Stomach smooth muscle (tissue), 2 donors: ENCODE data around the gene IRS1.

ENCODE experiments used
- H3K27ac ChIP-seq: one replicate; pipeline ENCODE4 v1.7.0; 2013; ENCODE audit warnings: mild to moderate bottlenecking, low read length, inconsistent platforms
- H3K27me3 ChIP-seq, 2 donors: one replicate each; pipeline ENCODE4 v1.7.0; 2013; ENCODE audit warnings: low read length in 2 of 2; ENCODE audit not compliant: insufficient read depth in 2 of 2, control insufficient read depth in 1 of 2
- H3K36me3 ChIP-seq, 2 donors: one replicate each; pipeline ENCODE4 v1.7.0; 2013; ENCODE audit warnings: low read length in 2 of 2; ENCODE audit not compliant: control insufficient read depth in 2 of 2, insufficient read depth in 2 of 2
- H3K4me1 ChIP-seq: one replicate; pipeline ENCODE4 v1.7.0; 2013; ENCODE audit warnings: low read length; ENCODE audit not compliant: control insufficient read depth, insufficient read depth
- H3K4me3 ChIP-seq, 2 donors: one replicate each; pipeline ENCODE4 v1.7.0; 2013; ENCODE audit warnings: low read length in 2 of 2
- H3K9ac ChIP-seq, 2 donors: one replicate each; pipeline ENCODE4 v1.7.0; 2013; ENCODE audit warnings: low read length in 2 of 2, mild to moderate bottlenecking in 1 of 2
- H3K9me3 ChIP-seq, 2 donors: one replicate each; pipeline ENCODE4 v1.7.0; 2013; ENCODE audit warnings: low read length in 2 of 2; ENCODE audit not compliant: control insufficient read depth in 2 of 2
- donor health status: healthy.
- donor health status: Pancreatic carcinoma.

The IRS1 gene

DNA sequence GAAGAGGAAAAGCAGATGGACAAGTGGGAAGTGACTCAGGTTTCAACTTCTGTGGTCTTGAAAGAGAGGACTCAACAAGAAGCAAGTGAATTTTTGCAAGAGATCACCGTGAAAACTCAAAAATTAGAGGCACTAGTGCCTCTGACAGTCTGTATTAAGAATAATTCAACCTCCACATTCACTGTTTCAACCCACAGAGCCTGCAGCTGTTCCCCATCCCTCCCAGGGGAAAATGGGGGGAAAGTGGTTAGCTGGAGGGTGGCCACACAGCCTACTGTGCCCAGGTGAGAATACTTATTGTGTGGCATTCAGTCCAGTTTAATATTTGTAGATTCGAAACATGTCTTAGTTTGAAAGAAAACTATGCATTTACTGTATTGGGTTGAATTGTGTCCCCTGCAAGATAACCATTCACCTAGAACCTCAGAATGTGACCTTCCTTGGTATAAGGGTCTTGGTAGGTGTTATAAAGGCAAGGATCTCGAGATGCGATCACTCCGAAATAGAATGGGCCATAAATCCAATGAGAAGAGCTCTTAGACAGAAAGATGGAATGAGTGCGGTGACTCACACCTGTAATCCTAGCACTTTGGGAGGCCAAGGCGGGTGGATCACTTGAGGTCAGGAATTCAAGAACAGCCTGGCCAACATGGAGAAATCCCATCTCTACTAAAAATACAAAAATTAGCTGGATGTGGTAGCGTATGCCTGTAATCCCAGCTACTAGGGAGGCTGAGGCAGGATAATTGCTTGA, 94.3 kb downstream of the IRS1 start:
- no peak overlapping the region for H3K9ac ChIP-seq
- no peaks in the 10 kb centered on the region for H3K4me1 ChIP-seq
- H3K27ac ChIP-seq = no peak overlapping the region
- no peaks in the 10 kb centered on the region for H3K27me3 ChIP-seq
- no peak overlapping the region for H3K4me3 ChIP-seq
- H3K9me3 ChIP-seq = no peaks in the 10 kb centered on the region
- H3K36me3 ChIP-seq = no peaks in the 10 kb centered on the region

DNA sequence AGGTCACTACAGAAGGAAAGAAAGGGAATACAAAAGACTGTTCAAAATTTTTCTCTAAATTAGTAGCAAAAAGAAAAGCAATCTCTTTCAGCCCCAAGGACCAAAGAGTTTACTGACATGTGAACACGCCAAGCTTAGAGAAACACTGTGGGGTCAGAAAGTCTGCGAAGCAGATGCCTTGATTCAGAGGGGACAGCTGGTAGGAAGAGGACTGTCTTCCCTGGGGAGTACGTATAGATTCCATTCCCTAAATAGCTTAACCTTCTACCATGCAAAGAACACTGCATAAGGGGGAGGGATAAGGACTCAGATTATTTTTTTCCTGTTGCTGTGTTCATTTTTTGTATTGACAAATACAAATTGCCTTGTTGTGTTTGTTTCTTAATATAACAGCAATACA, 96.1 kb downstream of the IRS1 start:
- Histone ChIP-seq H3K27ac (no peak overlapping the region), H3K9me3 (no peaks in the 10 kb centered on the region), H3K36me3 (no peaks in the 10 kb centered on the region), H3K9ac (no peak overlapping the region), H3K27me3 (no peaks in the 10 kb centered on the region), H3K4me1 (peaks cover 6% of the 10 kb centered on the region), H3K4me3 (no peak overlapping the region)

DNA sequence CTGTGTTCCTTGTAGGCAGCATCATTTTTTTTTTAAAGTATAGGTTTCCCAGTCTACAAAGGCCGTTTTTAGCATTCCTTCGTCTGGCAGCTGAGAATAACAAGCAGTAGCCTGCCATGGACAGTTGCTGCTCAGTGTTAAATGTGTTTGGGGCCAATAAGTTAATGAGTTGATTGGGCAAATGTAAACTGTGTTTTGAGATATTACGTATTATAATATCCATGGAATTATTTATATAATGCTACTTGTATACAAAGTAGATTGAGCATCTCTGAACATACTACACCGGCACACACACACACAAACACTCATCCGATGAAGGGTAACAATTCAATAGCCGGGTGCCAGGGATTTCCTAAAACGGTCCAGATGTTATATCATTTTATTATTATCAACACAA, 97.2 kb downstream of the IRS1 start:
- Histone ChIP-seq H3K9ac (no peak overlapping the region), H3K27ac (no peak overlapping the region), H3K27me3 (no peaks in the 10 kb centered on the region), H3K4me1 (peaks cover 6% of the 10 kb centered on the region), H3K36me3 (no peaks in the 10 kb centered on the region), H3K9me3 (no peaks in the 10 kb centered on the region), H3K4me3 (no peak overlapping the region)

DNA sequence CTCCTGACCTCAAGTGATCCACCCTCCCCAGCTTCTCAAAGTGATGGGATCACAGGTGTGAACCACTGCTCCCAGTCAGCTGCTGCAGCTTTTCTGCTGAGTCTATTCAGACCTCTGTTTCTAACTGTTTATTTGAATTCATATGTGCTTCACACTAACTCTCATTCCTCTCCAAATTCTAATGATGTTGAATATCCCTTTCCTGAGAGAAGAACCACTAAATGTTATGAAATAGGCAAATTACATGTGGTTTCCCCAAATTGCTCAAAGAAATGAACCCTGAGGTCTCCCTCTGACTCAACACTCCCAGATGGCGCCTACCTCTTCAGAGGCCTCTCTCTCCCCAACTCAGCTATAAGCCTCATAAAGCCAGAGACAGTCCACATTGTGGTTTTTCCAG, 98.6 kb downstream of the IRS1 start:
- Histone ChIP-seq H3K36me3 (no peaks in the 10 kb centered on the region), H3K27ac (no peak overlapping the region), H3K4me3 (no peak overlapping the region), H3K4me1 (peaks cover 6% of the 10 kb centered on the region), H3K9me3 (no peaks in the 10 kb centered on the region), H3K9ac (no peak overlapping the region), H3K27me3 (no peaks in the 10 kb centered on the region)

DNA sequence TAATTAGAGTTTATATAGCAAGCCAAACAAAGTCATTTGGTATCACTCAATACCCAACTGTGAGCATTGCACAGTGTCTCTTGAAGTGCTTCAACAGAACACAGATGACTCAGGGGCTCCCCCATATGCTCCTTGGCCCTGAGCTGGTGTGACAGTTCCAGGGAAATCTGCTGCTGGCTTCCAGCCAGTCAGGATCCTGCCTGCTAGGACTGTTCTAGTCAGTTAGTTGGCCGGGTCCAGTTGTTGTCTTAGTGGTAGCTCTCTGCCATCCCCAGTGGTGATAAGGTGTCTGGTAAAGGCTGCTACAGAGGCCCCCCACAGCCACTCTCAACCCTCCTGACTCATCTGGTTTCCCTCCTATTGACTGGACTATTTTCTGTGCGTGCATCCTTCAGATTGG, 100.3 kb downstream of the IRS1 start:
- H3K9me3 ChIP-seq = no peaks in the 10 kb centered on the region
- H3K4me3 ChIP-seq = no peak overlapping the region
- H3K36me3 ChIP-seq = no peaks in the 10 kb centered on the region
- H3K27me3 ChIP-seq = no peaks in the 10 kb centered on the region
- no peak overlapping the region for H3K9ac ChIP-seq
- peaks cover 6% of the 10 kb centered on the region for H3K4me1 ChIP-seq
- H3K27ac ChIP-seq = no peak overlapping the region

DNA sequence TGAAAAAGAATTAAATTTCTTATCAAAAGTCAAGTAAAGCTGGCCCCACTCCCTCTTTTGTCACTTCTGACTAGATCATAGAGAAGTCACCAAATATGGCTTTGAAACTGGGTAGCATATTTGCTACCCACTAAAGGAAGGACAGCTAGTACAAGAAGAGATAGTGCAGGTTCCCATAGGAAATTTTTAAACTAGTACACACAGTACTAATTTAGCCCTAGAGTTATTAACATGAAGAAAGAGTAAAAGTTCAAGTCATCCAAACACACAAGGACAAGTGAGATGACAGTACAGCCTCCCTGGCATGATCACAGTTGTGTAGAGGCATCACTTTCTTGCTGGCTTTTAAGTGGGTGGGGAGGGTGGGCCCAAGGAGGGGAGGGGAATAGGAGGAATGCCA, 100.9 kb downstream of the IRS1 start:
- no peaks in the 10 kb centered on the region for H3K36me3 ChIP-seq
- no peaks in the 10 kb centered on the region for H3K27me3 ChIP-seq
- no peak overlapping the region for H3K27ac ChIP-seq

DNA sequence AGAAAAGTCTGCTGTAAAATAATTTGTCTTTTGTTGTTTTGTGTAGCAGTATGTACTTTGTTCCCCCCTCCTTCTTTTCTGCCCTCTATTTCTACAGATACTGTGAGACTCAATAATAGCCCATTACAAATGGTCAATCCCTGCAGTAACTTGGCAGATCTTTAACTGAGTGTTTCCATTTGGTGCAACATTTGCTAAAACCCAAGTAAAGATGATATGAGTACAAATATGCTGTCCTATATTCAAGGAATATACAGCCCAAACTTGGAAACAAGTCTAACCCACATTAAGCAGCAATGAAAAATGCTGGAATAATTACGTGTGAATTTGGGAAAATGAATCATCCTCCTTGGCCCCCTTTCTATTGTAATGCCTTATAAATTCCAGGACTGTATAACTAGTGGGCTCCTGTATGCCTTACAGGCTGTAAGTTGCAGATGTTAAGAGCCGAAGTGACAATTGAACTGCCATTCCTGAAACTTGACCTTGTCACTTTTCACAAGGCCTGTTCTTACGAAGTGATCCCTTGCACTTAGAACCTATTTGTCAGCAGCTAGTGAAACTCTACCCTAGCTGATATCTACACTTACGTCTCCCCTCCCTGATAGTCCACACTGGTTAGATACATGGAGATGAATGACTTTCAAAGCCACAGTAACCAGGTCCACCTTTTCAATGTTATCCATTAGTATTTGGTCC, 104.9 kb downstream of the IRS1 start:
- Histone ChIP-seq H3K27ac (no peak overlapping the region), H3K9ac (no peak overlapping the region), H3K36me3 (no peaks in the 10 kb centered on the region), H3K4me3 (no peak overlapping the region), H3K4me1 (peaks cover 6% of the 10 kb centered on the region), H3K27me3 (no peaks in the 10 kb centered on the region), H3K9me3 (no peaks in the 10 kb centered on the region)

More for the DNA sequence above, 100.9 kb downstream of the IRS1 start:
- Histone ChIP-seq H3K9ac (no peak overlapping the region), H3K9me3 (no peaks in the 10 kb centered on the region), H3K4me1 (peaks cover 6% of the 10 kb centered on the region), H3K4me3 (no peak overlapping the region)

DNA sequence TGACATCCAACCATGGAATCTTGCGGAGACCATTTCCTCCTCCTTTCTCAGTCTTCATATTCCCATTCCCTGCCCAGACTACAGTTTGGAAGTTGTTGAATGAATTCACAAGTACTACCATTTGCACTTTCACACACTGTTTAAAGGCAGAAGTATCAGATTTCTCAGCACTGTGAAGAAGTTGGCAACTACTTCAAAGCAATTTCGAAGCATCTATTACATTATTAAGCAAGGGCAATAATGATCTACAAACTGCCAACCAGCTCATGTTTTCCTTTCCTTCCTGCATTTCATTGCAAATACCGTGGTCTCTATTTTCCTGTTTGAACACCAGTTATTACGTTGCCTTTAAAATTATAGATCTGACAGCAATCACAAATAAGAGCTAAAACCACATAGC, 105.5 kb downstream of the IRS1 start:
- Histone ChIP-seq H3K9me3 (no peaks in the 10 kb centered on the region), H3K27ac (no peak overlapping the region), H3K4me1 (peaks cover 2% of the 10 kb centered on the region), H3K27me3 (no peaks in the 10 kb centered on the region), H3K4me3 (no peak overlapping the region), H3K9ac (no peak overlapping the region), H3K36me3 (no peaks in the 10 kb centered on the region)

DNA sequence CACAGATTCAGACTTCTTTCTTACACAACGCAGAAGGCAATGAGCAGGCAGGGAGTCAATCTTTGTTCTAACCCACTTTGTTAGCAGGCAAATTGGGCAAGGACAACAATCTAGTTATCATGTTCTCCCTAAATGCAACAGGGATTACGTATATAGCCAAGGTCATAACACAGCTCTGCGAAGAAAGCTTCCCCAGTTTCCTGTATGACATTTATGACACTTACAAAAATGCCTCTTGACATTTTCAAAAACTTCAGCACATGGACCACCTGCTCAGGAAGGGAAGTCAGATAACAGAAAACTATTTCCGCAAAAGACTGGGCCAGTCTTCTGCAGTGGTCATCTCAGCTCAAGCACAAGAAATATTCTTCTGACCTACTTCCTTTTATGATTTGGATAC, 106.1 kb downstream of the IRS1 start:
- Histone ChIP-seq H3K27me3 (no peaks in the 10 kb centered on the region), H3K9me3 (no peaks in the 10 kb centered on the region), H3K4me3 (no peak overlapping the region), H3K36me3 (no peaks in the 10 kb centered on the region), H3K4me1 (no peaks in the 10 kb centered on the region), H3K27ac (no peak overlapping the region), H3K9ac (no peak overlapping the region)

DNA sequence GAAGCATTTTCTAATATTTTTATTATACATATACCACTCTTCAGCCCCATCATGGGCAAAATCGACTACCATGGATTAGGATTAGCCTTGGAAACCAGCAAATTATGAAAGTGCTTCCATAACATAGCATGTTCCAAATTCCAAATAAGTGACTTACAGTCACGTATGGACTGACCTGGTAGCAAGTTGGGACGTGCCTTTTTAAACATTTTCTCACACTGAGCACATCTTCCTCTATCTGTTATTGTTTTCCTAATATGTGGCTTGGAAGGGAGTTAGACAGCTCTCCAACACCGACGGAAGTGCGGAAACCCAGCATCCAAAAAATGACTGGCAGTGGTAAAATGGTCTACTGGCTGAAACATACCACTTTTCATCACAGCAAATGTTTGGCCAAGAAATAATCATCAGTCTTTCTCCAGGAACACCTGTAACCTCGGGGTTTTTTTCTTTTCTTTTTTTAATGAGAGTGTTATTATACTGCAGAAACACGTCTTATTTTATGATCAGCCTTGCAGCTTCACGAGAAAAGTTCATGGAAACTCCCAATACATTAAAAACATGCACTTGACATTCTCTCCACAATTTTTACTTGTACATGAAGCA, 107.0 kb downstream of the IRS1 start:
- Histone ChIP-seq H3K27ac (no peak overlapping the region), H3K9me3 (no peaks in the 10 kb centered on the region), H3K9ac (no peak overlapping the region), H3K4me3 (no peak overlapping the region), H3K4me1 (no peaks in the 10 kb centered on the region), H3K36me3 (no peaks in the 10 kb centered on the region), H3K27me3 (no peaks in the 10 kb centered on the region)

DNA sequence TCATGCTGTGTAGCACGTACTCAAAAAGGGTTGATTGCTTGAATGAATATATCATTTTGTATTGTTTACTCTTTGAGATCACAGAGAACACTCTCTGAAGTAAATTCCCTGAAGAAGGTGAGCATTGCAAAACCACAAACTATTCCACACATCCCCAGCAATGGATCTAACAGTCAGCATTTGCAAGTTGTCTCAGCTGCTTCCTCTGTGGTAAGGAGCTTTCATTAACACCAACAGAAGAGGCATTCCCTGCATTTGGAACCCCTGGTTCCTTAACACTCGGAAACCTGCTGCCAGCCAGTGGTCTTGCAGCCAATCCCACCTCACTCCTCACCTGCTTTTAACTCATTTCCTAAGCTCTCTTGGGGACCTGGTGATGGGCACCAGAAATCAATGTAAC, 108.4 kb downstream of the IRS1 start:
- H3K9ac ChIP-seq = no peak overlapping the region
- no peaks in the 10 kb centered on the region for H3K27me3 ChIP-seq
- no peak overlapping the region for H3K4me3 ChIP-seq
- no peaks in the 10 kb centered on the region for H3K36me3 ChIP-seq
- no peaks in the 10 kb centered on the region for H3K9me3 ChIP-seq
- no peaks in the 10 kb centered on the region for H3K4me1 ChIP-seq
- H3K27ac ChIP-seq = no peak overlapping the region
